Measurements from ENCODE around the gene SAG. TPM values are rescaled to one million over a fixed set of nuclear protein-coding genes. Genes with fewer than 3 reads are reported as not detected.

Gene SAG
- total and polyA plus RNA-seq, 2 experiments from 2014 or later: not detected

- H3K27ac ChIP-seq (ENCODE audit: low read depth): no peak overlapping the region
- Mint-ChIP-seq H3K9me3 (no peaks in the 10 kb centered on the region), H3K4me3 (no peak overlapping the region), H3K4me1 (no peaks in the 10 kb centered on the region), H3K36me3 (ENCODE audit: low read depth) (peaks cover 94% of the 10 kb centered on the region), H3K27ac (no peak overlapping the region), H3K27me3 (ENCODE audit: insufficient read depth, low read depth, poor library complexity) (no peaks in the 10 kb centered on the region)
- H3K79me2 ChIP-seq (replicated peaks; ENCODE audit: insufficient read depth): no peaks in the 10 kb centered on the region; the same call in 1 of the 2 replicates
- H3K4me3 ChIP-seq: no peak overlapping the region
- no peak overlapping the region for H2AFZ ChIP-seq
- H3K4me1 ChIP-seq (ENCODE audit: insufficient read depth): no peaks in the 10 kb centered on the region
- no peak overlapping the region for H3K4me2 ChIP-seq
- H4K20me1 ChIP-seq (replicated peaks; ENCODE audit: insufficient read depth): no peaks in the 10 kb centered on the region; the same call in none of the 2 replicates
- ATAC-seq (no peak), DNase-seq (ENCODE audit: low spot score) (no peak)
- peaks cover 53% of the 10 kb centered on the region for H3K36me3 ChIP-seq (ENCODE audit: insufficient read depth)
- no peaks in the 10 kb centered on the region for H3K27me3 ChIP-seq (ENCODE audit: insufficient read depth)
- TF ChIP-seq NANOG (IDR thresholded peaks at IDR 0.05; ENCODE audit: borderline replicate concordance): no peak
- TF ChIP-seq ZNF331 (CRISPR knock-in tag; IDR thresholded peaks at IDR 0.05; ENCODE audit: low read depth): no peak
- TF ChIP-seq EZH2phosphoT487 (IDR thresholded peaks at IDR 0.05; ENCODE audit: unreplicated experiment): no peak
- no peak for TF ChIP-seq CREB1 (CRISPR knock-in tag; IDR thresholded peaks at IDR 0.05; ENCODE audit: low read depth)
- H3F3A ChIP-seq (replicated peaks; ENCODE audit: low read depth): no peaks in the 10 kb centered on the region
- H3K9me2 ChIP-seq (ENCODE audit: insufficient read depth): no peaks in the 10 kb centered on the region
Measured at GRCh38 chr2:233271693-233272092, 35.9 kb upstream of the SAG start.

GRCh38 chr2:233273120-233273519 is 34.5 kb upstream of the SAG start:
- Histone ChIP-seq H3K9me2 (ENCODE audit: insufficient read depth) (no peaks in the 10 kb centered on the region), H4K20me1 (replicated peaks; ENCODE audit: insufficient read depth) (no peaks in the 10 kb centered on the region; the same call in none of the 2 replicates), H3K4me2 (no peak overlapping the region), H3K27me3 (ENCODE audit: insufficient read depth) (no peaks in the 10 kb centered on the region), H3K4me3 (no peak overlapping the region), H3K27ac (ENCODE audit: low read depth) (no peak overlapping the region), H3F3A (replicated peaks; ENCODE audit: low read depth) (no peaks in the 10 kb centered on the region), H2AFZ (no peak overlapping the region), H3K36me3 (ENCODE audit: insufficient read depth) (peaks cover 61% of the 10 kb centered on the region), H3K79me2 (replicated peaks; ENCODE audit: insufficient read depth) (no peaks in the 10 kb centered on the region; the same call in 1 of the 2 replicates), H3K4me1 (ENCODE audit: insufficient read depth) (no peaks in the 10 kb centered on the region)
- Mint-ChIP-seq H3K36me3 (ENCODE audit: low read depth) (peaks cover 92% of the 10 kb centered on the region), H3K9me3 (no peaks in the 10 kb centered on the region), H3K4me1 (no peaks in the 10 kb centered on the region), H3K27me3 (ENCODE audit: insufficient read depth, low read depth, poor library complexity) (no peaks in the 10 kb centered on the region), H3K4me3 (no peak overlapping the region), H3K27ac (no peak overlapping the region)
- ATAC-seq (no peak), DNase-seq (ENCODE audit: low spot score) (no peak)
- TF ChIP-seq, protein P1, sequence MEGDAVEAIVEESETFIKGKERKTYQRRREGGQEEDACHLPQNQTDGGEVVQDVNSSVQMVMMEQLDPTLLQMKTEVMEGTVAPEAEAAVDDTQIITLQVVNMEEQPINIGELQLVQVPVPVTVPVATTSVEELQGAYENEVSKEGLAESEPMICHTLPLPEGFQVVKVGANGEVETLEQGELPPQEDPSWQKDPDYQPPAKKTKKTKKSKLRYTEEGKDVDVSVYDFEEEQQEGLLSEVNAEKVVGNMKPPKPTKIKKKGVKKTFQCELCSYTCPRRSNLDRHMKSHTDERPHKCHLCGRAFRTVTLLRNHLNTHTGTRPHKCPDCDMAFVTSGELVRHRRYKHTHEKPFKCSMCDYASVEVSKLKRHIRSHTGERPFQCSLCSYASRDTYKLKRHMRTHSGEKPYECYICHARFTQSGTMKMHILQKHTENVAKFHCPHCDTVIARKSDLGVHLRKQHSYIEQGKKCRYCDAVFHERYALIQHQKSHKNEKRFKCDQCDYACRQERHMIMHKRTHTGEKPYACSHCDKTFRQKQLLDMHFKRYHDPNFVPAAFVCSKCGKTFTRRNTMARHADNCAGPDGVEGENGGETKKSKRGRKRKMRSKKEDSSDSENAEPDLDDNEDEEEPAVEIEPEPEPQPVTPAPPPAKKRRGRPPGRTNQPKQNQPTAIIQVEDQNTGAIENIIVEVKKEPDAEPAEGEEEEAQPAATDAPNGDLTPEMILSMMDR (conservative IDR thresholded peaks at IDR 0.05; ENCODE audit: low read depth in 2 of 2): no peak
- TF ChIP-seq STAT1 (IDR thresholded peaks at IDR 0.05; ENCODE audit: unreplicated experiment) (no peak), EZH2phosphoT487 (IDR thresholded peaks at IDR 0.05; ENCODE audit: unreplicated experiment) (no peak)

DNA sequence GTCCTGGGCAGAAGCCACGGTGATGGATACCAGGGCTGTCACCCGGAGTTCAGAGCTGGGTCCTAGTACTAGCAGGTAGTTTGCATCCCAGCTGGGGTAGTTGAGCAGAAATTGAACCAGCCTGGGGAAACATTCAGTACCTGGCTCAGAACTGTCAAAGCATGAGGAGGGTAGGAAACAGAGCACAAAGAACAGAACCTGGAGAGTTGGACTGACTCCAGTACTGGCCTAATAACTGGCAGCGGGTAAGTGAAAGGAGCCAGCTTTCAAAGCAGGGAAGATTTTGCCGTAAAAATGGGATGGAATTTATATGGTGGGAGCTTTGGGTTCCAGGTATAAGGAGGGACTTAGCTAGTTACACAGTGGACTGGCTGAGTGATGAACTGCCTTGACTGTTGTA is 32.4 kb upstream of the SAG start:
- ATAC-seq: no peak
- no peak for TF ChIP-seq STAT1 (IDR thresholded peaks at IDR 0.05; ENCODE audit: unreplicated experiment)
- TF ChIP-seq EZH2phosphoT487 (IDR thresholded peaks at IDR 0.05; ENCODE audit: unreplicated experiment): no peak
- TF ChIP-seq ZNF462 (CRISPR knock-in tag; IDR thresholded peaks at IDR 0.05): no peak
- no peak for TF ChIP-seq JUNB (IDR thresholded peaks at IDR 0.05; ENCODE audit: unreplicated experiment)
- TF ChIP-seq POLR2AphosphoS5 (IDR thresholded peaks at IDR 0.05; ENCODE audit: low read depth): no peak

More for the DNA sequence above, 32.4 kb upstream of the SAG start:
- no peaks in the 10 kb centered on the region for H3K4me1 ChIP-seq (ENCODE audit: insufficient read depth)
- H4K20me1 ChIP-seq (replicated peaks; ENCODE audit: insufficient read depth): no peaks in the 10 kb centered on the region; the same call in none of the 2 replicates
- Mint-ChIP-seq H3K9me3 (no peaks in the 10 kb centered on the region), H3K27ac (no peak overlapping the region), H3K4me3 (no peak overlapping the region), H3K27me3 (ENCODE audit: insufficient read depth, low read depth, poor library complexity) (no peaks in the 10 kb centered on the region), H3K4me1 (no peaks in the 10 kb centered on the region), H3K36me3 (ENCODE audit: low read depth) (peaks cover 88% of the 10 kb centered on the region)
- H3K9me2 ChIP-seq (ENCODE audit: insufficient read depth): no peaks in the 10 kb centered on the region
- H3K27me3 ChIP-seq (ENCODE audit: insufficient read depth): no peaks in the 10 kb centered on the region
- no peak overlapping the region for H3K27ac ChIP-seq (ENCODE audit: low read depth)
- H3K4me3 ChIP-seq: no peak overlapping the region
- no peak overlapping the region for H2AFZ ChIP-seq
- H3K79me2 ChIP-seq (replicated peaks; ENCODE audit: insufficient read depth): no peaks in the 10 kb centered on the region; the same call in 1 of the 2 replicates
- DNase-seq (ENCODE audit: low spot score): no peak
- peaks cover 74% of the 10 kb centered on the region for H3K36me3 ChIP-seq (ENCODE audit: insufficient read depth)
- no peaks in the 10 kb centered on the region for H3F3A ChIP-seq (replicated peaks; ENCODE audit: low read depth)
- H3K4me2 ChIP-seq: no peak overlapping the region
